Right kidney (tissue), 1 donor: ENCODE results near the gene ADCY4.
"Not testable (repeated sequence)": the region's sequence is repeated elsewhere in the genome, so short reads cannot be mapped to it uniquely, and the experiment has no call there.

Experiments used
- DNase-seq: peaks from one replicate; pipeline ENCODE4 v3.0.0-alpha.2; 2016

ADCY4 gene

GRCh38 chr14:24339284-24340151 is 4.6 kb upstream of the ADCY4 start, which contains the start of gene RIPK3:
RIPK3 (minus strand) TSS chr14:24339991; CDS start chr14:24339826, 165 bp downstream.
- peak; percentile 60 for DNase-seq

- no peak for DNase-seq
Measured at GRCh38 chr14:24338843-24339242, 4.0 kb upstream of the ADCY4 start.

- no peak for DNase-seq
Measured at GRCh38 chr14:24337824-24338175, 2.9 kb upstream of the ADCY4 start.

GRCh38 chr14:24337144-24337823 is 2.4 kb upstream of the ADCY4 start:
- DNase-seq = no peak

GRCh38 chr14:24335461-24336171 is 745 bp upstream of the ADCY4 start:
- DNase-seq = no peak

GRCh38 chr14:24332268-24332993 is 2.4 kb downstream of the ADCY4 start:
- DNase-seq = peak; percentile 77

- peak; percentile 60 for DNase-seq
Measured at GRCh38 chr14:24331731-24332267, 3.1 kb downstream of the ADCY4 start.

- DNase-seq = no peak
Measured at GRCh38 chr14:24330973-24331674, 3.7 kb downstream of the ADCY4 start.

- DNase-seq = no peak
Measured at GRCh38 chr14:24329736-24330135, 5.1 kb downstream of the ADCY4 start.

GRCh38 chr14:24329073-24329663 is 5.7 kb downstream of the ADCY4 start:
- DNase-seq = no peak

GRCh38 chr14:24327914-24328313 is 7.0 kb downstream of the ADCY4 start:
- not testable (repeated sequence) for DNase-seq

- DNase-seq = no peak
Measured at GRCh38 chr14:24327303-24327702, 7.6 kb downstream of the ADCY4 start.

GRCh38 chr14:24325963-24326362 is 8.9 kb downstream of the ADCY4 start:
- DNase-seq = no peak

GRCh38 chr14:24325041-24325530 is 9.8 kb downstream of the ADCY4 start:
- DNase-seq = no peak

GRCh38 chr14:24324024-24324423 is 10.8 kb downstream of the ADCY4 start:
- no peak for DNase-seq

GRCh38 chr14:24323341-24323740 is 11.5 kb downstream of the ADCY4 start:
- DNase-seq = no peak

- DNase-seq = no peak
Measured at GRCh38 chr14:24322672-24323071, 12.2 kb downstream of the ADCY4 start.

- no peak for DNase-seq
Measured at GRCh38 chr14:24321212-24321975, 13.5 kb downstream of the ADCY4 start.

- DNase-seq = no peak
Measured at GRCh38 chr14:24317141-24317928, 17.5 kb downstream of the ADCY4 start.
